ENCODE results near the gene PRMT9.

The PRMT9 gene

DNA sequence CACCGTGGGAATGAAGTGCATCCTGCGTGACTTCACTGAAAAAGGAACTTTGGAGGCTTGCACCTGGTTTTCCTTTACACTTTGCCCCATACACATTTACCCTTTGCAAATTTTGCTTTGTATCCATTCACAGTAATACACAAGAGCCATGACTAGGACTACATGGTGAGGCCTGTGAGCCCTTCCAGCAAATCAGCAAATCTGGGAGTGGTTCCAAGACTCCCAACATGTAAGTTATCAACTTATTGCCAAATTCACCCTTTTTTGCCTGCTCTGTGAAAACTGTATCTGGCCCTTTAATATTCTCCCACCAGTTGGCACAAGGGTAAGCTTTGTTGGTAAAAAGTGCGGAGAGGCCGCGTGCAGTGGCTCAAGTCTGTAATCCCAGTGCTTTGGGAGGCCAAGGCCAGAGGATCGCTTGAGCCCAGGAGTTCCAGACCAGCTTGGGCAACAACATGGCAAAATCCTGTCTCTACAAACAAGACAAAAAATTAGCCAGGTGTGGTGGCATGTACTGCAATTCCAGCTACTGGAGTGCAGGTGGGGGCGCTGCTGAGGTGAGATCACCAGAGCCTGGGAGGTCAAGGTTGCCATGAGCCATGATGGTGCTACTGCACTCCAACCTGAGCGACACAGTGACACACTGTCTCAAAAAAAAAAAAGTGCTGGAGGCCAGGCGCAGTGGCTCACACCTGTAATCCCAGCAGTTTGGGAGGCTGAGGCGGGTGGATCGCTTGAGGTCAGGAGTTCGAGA lies 5.0 kb downstream of the PRMT9 start:
- DNase-seq = no peak

DNA sequence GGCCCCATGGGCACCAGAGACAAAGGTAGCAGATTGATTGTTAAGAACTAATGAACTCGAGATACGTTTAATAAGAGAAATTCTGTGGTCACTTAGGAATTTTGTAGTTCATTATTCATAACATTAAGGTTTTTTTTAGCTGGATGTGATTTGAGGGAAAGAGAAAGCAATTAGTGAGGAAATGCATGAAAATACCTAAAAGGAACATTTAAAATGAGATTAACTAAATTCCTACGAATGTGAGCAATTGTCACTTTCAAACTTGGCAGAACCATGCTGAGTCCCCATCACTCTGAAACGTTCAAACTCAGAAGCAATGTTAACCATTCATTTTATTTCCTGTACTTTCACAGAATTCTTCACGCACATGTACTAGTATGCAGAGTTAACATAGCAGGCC lies 5.9 kb downstream of the PRMT9 start:
- no peak for DNase-seq

DNA sequence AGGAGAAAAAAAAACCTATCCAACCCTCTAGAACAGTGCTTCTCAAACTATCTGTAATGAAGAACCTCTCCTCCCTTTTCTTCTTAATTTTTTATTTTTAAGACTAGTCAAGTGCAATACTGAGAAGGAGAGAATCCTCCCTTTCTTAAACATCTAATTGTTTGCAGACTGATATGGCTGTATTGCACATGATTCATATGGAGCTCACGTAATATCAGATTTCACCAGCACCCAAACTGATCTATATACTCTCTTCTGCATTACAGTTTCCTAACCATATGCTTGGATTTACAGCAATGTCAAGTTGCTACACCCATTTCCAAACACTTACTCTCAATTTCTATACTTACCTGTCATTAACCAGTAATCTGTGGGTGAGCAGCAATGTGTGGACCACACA lies 9.5 kb downstream of the PRMT9 start:
- no peak for DNase-seq

DNA sequence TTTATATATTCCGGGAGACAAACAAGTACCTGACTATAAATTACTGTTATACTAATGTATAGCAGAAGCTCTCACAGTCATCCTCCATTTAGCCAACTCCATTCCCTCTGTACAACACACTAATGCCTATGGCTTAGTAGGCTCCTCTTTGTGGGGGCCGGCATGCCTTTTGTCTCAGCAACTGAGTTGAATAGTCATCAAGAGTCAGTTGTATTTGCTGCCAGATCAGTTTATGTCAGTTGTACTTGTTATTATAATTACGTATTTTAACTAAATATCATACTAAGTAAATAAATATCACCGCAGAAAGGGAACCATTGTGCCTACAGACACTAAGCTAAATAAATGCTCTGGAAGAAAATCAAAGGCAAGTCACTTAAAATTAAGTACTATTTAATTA lies 9.9 kb downstream of the PRMT9 start:
- no peak for DNase-seq

DNA sequence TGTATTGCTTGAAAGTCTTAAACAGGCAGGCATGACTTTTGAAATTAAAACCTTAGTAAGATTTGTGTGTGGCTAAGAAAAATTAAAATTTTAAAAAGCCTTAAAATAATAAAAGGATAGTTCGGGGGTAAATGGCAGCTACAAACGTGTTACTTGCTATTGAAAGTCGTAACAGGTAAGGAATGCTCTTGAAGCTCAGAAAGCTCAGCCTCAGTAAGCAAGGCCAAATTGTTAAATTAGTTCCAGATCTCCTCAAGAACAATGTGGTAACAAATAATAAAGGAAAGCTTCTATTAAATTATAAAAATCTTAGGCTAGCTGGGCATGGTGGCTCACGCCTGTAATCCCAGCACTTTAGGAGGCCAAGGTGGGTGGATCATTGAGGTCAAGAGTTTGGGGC lies 25.5 kb downstream of the PRMT9 start:
- DNase-seq = no peak

DNA sequence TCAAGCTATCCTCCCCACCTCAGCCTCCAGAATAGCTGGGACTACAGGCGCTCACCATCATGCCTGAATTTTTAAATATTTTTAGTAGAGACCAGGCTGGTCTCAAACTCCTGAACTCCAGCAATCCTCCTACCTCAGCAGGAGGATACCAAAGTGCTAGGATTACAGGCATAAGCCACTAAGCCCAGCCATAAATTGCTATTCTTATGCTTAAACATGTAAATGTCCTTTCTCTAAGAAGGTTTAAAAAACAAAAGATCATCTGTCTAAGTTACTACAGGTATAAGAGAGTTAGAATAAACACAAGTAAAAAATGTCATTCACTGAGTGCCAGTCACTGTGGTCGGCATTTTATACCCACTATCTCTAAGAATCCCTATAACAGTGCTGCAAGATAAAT lies 28.3 kb downstream of the PRMT9 start:
- DNase-seq = no peak

DNA sequence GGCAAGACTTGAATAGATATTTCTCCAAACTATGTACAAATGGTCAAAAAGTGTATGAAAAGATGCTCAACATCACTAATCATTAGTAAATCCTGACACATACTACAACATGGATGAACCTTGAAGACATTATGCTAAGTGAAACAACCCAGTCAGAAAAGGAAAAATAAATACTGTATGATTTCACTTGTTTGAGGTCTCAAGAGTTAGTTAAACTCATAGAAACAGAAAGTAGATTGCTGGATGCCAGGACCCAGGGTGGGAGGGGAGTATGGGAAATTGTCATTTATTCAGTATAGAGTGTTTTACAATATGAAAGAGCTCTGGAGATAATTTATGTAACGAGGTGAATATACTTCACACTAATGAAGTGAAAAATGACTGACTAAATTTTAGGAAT lies 32.4 kb downstream of the PRMT9 start:
- no peak for DNase-seq

DNA sequence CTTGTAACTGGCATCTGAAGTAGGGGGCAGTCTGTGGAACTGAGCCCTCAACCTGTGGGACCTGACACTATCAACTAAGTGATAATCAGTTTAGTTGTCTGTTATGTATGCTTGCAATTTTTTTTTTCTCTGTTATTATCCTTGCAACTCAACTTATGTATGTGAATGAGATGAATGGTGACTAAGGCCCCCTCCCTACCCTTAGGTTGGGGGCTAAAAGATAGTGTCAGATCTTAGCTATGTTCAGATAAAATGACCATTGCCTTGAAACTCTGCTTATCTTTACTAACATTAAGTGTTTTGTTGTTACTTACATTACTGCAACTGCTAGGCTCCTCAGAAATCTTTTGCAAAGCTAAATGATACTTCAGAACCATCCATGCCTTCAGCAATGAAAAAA lies 35.3 kb downstream of the PRMT9 start:
- no peak for DNase-seq

DNA sequence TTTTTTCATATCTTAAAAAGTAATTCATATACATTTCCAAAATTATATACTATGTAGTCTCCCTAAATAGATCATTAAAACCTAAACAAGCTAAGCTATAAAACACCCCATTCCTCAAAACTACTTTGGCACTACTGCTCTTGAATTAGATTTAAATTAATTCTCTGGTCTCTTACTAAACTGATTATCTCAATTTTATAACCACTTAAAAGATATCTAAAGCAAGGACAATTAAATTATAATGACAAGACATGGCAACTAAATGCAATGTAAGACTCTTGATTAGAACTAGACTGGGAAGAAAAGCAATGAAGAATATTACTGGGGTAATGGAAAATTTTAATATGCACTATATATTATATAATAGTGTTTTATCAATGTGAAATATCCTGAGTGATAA lies 38.9 kb downstream of the PRMT9 start:
- DNase-seq = no peak

DNA sequence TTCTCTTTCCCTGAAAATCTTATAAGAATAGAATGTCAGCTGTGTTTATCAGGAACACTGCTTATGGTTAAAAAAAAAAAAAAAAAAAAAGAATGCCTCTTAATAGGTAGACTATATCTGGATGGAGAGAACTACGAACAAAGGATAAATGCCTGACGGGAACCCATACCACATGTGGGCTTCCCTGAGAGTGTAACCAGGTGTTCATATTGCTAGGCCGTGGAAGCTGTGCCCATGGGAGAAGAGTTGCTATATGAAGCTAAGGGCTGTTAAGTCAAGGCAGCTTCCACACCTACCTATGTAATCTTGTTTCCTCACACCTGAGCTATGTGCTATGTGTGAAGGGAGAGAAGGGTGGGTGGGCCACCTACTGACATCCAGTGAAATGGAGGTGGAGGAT lies 39.5 kb downstream of the PRMT9 start:
- DNase-seq = no peak

DNA sequence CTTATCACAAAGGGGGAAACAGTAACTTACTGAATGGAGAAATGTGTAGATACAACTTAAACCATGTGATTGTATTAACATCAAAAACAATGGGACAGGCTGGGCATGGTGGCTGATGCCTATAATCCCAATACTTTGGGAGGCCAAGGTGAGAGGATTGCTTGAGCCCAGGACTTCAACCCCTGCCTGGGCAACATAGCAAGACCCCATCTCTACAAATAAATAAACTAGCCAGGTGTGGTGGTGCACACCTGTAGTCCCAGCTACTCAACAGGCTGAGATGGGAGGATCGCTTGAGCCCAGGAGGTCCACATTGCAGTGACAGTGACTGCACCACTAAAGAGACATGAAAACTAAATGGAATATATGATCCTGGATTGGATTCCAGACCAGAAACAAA lies 40.3 kb downstream of the PRMT9 start:
- no peak for DNase-seq

DNA sequence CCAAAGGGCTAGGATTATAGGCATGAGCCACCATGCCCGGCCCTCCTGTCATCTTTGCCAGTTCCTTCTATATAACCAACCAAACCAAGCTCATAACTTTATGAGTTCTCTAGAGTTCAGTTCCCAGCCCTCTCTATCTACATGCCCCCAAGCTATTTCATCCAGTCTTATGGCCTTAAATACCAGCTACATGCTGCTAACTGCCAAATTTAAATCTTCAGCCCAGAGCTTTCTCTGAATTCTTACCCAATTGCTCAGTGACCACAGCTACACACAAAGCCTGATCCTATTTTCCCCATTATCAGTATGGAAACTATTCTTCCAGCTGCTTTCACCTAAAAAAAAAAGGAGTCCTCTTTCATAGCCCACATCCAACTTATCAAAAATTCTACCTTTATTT lies 43.6 kb downstream of the PRMT9 start:
- no peak for DNase-seq

DNA sequence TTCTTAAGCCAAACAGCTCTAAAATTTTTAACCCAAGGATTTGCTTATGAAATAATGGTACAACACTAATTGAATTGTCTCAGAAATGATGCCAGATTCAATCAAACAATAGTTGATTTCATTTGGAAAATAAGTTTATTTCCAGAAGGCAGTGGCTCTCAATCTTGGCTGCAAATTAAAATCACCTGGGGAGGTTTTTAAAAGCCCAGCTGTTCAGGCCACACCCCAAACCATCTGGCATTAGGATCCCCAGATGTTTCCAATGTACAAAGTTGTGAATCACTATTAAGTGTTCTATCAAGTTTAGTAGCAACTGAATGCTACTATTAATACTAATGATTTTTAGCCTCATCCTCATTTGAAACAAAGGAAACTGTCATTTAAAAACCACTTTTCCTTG lies 44.6 kb downstream of the PRMT9 start:
- DNase-seq = no peak

DNA sequence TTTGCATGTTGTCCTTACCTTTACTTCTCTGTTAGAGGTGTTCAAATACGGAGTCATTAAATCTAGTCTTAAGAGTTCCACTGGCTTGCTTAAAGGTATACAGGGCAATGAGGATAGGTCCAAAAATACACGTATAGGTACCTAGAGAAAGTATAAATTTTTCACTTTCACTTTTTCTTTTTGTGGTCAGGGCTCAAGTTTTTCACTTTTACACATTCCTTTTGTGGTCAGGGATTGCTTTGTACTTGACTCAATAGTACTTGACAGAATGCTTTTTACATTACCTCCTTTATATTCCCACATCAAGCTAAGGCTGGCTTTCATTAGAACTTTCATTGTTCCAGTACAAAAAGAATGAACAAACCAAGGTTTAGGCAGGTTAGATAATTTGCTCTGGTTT lies 45.0 kb downstream of the PRMT9 start:
- DNase-seq = no peak

DNA sequence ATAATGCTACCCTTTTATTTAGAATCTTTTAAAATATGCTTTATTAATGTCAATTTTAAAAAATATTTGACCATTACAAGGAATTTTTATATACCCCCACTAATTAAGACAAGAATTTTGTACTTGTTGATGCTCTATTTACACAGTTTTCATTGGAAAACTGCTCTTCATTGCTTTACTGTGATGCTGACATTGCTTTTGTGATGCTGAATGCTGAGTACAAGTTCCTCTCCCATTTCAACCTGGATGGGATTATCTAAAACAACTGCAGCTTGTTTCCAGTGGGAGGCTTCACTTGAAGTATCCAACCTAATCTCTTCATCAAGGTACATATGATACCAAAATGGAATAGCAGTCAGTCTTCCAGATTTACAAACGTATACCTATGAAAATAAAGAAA lies 45.6 kb downstream of the PRMT9 start:
- DNase-seq = no peak

DNA sequence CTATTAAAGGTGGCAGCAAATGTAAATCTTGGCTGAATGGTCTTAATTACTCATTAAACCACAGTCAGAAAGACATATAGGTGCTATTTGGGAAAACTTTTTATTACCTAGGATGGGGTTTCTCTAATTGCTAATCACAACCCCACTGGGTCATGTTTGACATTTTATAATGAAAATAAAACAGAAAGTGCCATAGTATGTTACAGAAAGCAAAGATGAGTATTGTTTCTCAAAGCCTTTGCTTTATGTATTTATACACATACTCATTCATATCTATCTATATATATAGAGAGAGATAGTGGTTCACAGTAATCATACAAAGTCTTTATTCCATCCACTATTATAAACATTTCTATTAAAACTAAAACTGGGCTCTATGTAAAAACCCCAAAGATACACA lies 48.6 kb downstream of the PRMT9 start:
- no peak for DNase-seq

DNA sequence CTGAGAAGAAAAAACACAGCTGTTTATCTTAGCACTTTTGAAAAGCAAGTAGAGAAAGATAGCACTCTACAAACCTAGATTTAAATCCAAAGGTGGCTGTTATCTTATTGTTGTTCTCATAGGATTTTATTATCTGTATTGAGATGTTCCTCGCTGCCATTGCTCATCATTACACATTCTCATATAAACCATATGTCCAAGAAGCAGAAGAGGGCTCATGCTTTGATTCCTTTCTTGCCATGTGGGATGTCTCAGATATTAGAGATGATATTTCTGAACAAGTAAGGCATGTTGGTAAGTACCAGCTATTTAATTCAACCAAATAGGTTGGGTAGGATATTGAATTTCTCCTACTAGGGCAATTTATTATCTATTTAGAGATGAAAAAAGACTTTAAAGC lies 50.3 kb downstream of the PRMT9 start:
- no peak for DNase-seq

DNA sequence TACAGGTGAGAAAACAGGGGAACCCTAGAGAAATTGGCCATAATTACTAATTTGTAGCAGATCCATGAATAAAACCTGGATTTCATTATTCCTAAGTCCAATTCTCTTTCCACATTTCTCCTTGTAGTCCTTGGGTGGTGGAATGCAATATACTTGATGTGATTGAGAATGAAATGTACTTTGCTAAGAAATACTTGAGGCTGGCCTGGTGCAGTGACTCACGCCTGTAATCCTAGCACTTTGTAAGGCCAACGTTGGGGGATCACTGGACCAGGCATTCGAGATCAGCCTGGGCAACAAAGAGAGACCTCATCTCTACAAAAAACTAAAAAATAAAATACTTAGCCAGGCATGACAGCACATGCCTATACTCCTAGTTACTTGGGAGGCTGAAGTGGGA lies 50.9 kb downstream of the PRMT9 start:
- no peak for DNase-seq

DNA sequence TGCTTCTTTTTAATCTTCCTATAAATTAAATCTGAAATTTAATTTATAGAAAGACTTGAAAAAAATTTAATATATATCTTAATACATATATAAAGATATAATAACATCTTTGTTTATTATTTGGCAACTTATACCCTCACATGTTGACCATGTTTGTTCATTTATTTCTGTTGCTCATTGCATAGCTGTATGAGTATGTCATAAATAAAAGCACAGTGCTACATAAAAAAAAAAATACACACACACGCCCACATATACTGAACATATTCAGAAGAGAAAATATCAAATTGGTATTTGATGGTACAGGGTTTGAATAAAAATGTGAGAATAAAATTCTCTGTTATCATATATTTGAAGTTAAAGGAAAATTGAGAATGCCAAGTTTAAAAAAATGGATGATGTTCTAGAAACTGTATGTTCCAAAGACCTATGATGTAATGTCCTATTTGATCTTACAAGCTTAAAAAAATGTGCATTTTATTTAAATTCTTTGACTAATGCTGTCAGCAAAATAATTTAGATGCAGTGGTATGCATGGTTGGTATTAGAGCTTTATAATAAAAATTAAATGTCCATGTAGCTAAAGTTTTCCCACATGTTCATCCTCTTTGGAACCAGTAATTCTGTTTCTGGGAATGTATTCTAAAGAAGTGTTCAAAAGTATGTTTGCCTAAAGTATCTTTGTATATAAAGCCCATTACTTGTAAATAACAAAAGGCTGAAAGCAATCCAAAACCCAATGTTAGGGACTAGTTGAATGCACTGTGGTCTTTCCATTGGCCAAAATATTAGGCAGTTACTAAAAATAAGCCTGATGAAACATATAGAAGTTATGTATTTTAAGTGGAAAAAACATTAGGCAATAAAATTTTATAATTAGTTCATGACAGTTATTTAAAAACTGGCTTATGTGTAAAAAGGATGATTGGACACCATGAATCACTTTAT lies 53.9 kb downstream of the PRMT9 start:
- DNase-seq = no peak

DNA sequence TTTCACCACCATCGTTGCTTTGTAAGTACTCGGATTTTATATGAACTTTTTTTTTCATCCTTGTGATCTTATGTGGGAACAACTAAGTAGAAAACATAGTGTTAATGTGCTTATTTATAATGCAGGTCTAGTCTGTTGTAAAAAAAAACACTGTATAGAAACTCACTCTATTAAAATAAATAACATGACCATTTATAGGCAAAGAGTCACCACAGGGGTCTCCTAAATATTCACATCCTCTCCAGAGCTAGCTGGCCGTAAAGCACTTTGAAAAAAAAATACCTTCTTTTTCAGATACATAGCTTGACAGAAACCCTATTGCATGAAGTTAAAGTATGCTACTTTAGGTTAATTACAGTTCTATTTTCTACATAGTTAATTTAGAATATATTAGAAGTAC lies 55.5 kb downstream of the PRMT9 start:
- DNase-seq = no peak

DNA sequence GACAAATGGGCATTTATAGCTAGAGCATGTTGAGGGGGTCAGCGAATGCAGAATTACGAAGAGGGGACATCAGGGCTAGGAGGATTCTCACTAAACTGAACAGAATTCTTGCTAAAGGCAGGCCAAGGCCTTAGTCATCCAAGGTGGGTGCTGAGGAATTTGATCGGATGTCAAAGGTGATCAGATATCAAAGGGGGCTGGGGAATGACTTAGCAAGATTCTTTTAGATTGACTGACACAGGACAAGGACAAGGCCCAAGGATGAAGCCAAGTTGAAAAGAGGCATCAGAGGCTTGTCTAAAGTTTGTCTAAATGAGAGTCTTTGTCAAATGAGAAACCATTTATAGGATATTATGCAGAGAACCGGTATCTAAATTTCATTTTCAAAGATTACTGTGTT lies 57.1 kb downstream of the PRMT9 start:
- DNase-seq = no peak

DNA sequence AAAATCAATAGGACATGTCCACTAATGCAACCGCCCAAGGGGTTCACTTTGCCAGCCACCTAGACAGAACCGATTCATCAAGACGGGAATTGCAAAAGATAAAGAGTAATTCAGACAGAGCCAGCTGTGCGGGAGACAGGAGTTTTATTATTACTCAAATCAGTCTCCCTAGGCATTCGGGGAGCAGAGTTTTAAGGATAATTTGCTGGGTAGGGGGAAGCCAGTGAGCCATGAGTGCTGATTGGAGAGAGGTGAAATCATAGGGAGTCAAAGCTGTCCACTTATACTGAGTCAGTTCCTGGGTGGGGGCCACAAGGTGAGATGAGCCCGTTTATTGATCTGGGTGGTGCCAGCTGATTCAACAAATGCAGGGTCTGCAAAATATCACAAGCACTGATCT lies 58.2 kb downstream of the PRMT9 start:
- no peak for DNase-seq

DNA sequence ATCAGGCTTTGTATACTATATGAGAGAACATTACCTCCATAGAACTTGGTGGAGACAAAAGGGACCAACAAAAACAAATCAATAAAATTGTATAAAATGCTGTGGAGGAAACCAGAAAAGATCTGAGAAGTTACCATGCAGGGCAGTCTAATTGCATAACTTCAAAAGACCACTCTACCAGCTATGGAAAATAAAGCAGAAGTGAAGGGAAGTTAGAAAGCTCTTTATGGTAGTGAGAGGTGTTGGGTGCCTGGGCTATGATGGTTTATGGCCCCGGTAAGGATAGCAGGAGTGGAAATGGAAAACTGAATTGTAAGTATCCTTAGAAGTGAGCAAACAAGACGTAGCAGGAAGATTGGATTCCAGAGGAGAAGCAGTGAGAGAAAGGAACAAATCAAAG lies 63.6 kb downstream of the PRMT9 start:
- no peak for DNase-seq
